Fibroblast of lung (primary cell): ENCODE measurements around the gene C17orf114.

Experiments used
- DNase-seq, 2 donors: peaks; one replicate each; pipeline versions ENCODE4 v3.0.0 to v3.0.0-alpha.2; 2010; ENCODE audit warnings: low read depth in 2 of 2
- H2AFZ ChIP-seq: 2 replicates; pipeline ENCODE4 v1.5.1; 2012; ENCODE audit warnings: low read length, control low read depth, inconsistent platforms
- H3K27ac ChIP-seq: 2 replicates; pipeline ENCODE4 v1.5.1; 2011; ENCODE audit warnings: low read length, control low read depth; ENCODE audit not compliant: insufficient read depth
- H3K27me3 ChIP-seq: 2 replicates; pipeline ENCODE4 v1.5.1; 2011; ENCODE audit warnings: mild to moderate bottlenecking, low read length; ENCODE audit not compliant: control insufficient read depth, insufficient read depth
- H3K36me3 ChIP-seq: 2 replicates; pipeline ENCODE4 v1.5.1; 2011; ENCODE audit warnings: low read length; ENCODE audit not compliant: control insufficient read depth, insufficient read depth
- H3K4me1 ChIP-seq: 2 replicates; pipeline ENCODE4 v1.5.1; 2011; ENCODE audit warnings: low read length; ENCODE audit not compliant: control insufficient read depth, insufficient read depth; ENCODE audit errors: extremely low read depth
- H3K4me2 ChIP-seq: 2 replicates; pipeline ENCODE4 v1.5.1; 2011; ENCODE audit warnings: low read length, control low read depth; ENCODE audit not compliant: insufficient read depth; ENCODE audit errors: extremely low read depth
- H3K4me3 ChIP-seq, 4 experiments: fragments of 200-600 bp in 1 of 4; sonication (generic) in 1 of 4; replicated peaks in 1 of 4; 2 replicates each; pipeline ENCODE4 v1.5.1; 2011 to 2016; ENCODE audit warnings: low read length in 4 of 4, low read depth in 3 of 4, mild to moderate bottlenecking in 3 of 4, control low read depth in 2 of 4, inconsistent platforms in 1 of 4, mixed read lengths in 1 of 4; ENCODE audit not compliant: insufficient read depth in 1 of 4; ENCODE audit errors: control extremely low read depth in 1 of 4
- H3K79me2 ChIP-seq: 2 replicates; pipeline ENCODE4 v1.5.1; 2012; ENCODE audit warnings: mild to moderate bottlenecking, low read length, inconsistent platforms; ENCODE audit not compliant: control insufficient read depth, insufficient read depth
- H3K9ac ChIP-seq: 2 replicates; pipeline ENCODE4 v1.5.1; 2011; ENCODE audit warnings: mild to moderate bottlenecking, low read length, control low read depth; ENCODE audit not compliant: insufficient read depth
- H3K9me3 ChIP-seq: 2 replicates; pipeline ENCODE4 v1.5.1; 2012; ENCODE audit warnings: low read depth, low read length; ENCODE audit not compliant: control insufficient read depth, insufficient read depth
- H4K20me1 ChIP-seq: 2 replicates; pipeline ENCODE4 v1.5.1; 2011; ENCODE audit warnings: low read length; ENCODE audit not compliant: control insufficient read depth, insufficient read depth; ENCODE audit errors: extremely low read depth
- EZH2 ChIP-seq: IDR thresholded peaks from 2 replicates; pipeline ENCODE4 v1.5.1; 2012; ENCODE audit warnings: low read length, control low read depth, mild to moderate bottlenecking; ENCODE audit errors: missing control alignments
- TF ChIP-seq, protein P1 (sequence below), 2 donors: IDR thresholded peaks in 1 of 2; conservative IDR thresholded peaks in 1 of 2; 1 replicate in 1 of 2; 2 replicates in 1 of 2; pipeline ENCODE4 v1.5.1; 2011 to 2012; ENCODE audit warnings: low read length in 2 of 2, control low read depth in 1 of 2, inconsistent platforms in 1 of 2, low read depth in 1 of 2, mild to moderate bottlenecking in 1 of 2

Gene C17orf114

DNA sequence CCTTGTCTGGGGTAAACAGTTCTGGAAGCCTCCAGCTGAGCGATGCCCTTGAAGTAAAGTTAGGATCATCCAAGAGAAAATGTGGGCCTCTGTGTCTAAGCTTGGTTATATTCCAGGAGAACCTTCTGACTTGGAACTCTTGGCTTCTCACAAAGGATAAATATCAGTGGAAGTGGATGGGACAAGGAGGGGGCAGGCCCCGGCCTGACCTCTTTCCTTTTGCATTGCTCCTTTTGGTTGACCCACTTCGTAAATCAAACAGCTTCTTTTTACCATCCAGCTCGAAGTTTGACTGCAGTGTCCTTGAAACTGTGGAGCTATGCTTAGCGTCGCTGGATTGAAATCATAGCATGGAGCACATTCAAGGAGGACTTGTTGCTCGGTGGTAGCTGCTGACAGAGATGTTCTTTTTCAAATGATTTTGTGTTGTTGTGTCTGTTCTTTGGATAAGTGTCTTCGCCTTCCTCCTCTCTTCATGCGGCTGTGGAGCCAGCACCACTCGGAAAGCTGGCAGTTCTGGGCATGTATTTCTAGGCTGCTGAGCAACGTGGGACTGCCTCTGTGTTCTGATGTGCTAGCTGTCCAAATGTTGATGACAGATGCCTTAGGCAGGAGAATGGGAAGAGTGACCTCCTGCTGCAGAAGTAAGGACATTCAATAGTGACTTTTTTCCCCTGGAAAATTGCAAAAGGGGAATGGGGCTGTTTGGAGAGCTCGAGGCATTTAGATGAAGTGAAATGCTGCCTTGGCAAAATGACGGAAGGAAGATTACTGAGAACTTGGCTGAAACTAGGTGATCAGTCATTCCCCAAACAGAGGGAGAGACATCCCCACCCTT is 35.6 kb upstream of the C17orf114 start:
- Histone ChIP-seq H3K4me1 (peaks cover 8% of the 10 kb centered on the region), H3K27me3 (no peaks in the 10 kb centered on the region), H3K36me3 (no peaks in the 10 kb centered on the region), H3K79me2 (peaks cover 45% of the 10 kb centered on the region), H3K9ac (no peak overlapping the region), H3K27ac (no peak overlapping the region), H3K4me3 (no peak overlapping the region), H2AFZ (no peak overlapping the region), H3K4me2 (no peak overlapping the region), H4K20me1 (peaks cover 3% of the 10 kb centered on the region), H3K9me3 (no peaks in the 10 kb centered on the region)
- DNase-seq, result no peak
- TF ChIP-seq EZH2, result no peak
- TF ChIP-seq, protein P1, sequence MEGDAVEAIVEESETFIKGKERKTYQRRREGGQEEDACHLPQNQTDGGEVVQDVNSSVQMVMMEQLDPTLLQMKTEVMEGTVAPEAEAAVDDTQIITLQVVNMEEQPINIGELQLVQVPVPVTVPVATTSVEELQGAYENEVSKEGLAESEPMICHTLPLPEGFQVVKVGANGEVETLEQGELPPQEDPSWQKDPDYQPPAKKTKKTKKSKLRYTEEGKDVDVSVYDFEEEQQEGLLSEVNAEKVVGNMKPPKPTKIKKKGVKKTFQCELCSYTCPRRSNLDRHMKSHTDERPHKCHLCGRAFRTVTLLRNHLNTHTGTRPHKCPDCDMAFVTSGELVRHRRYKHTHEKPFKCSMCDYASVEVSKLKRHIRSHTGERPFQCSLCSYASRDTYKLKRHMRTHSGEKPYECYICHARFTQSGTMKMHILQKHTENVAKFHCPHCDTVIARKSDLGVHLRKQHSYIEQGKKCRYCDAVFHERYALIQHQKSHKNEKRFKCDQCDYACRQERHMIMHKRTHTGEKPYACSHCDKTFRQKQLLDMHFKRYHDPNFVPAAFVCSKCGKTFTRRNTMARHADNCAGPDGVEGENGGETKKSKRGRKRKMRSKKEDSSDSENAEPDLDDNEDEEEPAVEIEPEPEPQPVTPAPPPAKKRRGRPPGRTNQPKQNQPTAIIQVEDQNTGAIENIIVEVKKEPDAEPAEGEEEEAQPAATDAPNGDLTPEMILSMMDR (conservative IDR thresholded peaks at IDR 0.05 in 1 of 2, IDR thresholded peaks at IDR 0.05 in 1 of 2; ENCODE audit: low read depth in 1 of 2, low read length in 2 of 2), result no peak

DNA sequence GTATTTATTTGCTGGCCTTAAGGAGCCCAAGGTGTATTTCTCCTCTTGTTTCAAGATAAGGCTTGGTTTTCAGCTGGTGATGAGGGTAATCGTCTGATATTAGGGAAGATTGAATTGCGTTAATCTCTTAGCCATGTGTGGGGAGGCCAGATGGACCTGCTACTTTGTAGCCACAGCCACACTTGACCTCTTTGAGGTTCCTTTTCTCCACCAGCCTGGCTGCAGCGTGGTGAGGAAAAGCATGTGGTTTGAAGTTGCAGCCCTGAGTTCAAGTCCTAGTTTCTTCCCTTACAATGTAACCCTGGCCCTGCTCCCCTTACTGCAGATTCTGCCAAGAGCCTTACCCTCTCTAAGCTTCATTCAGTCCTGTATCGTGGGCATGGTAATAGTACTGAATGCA is 34.1 kb upstream of the C17orf114 start:
- TF ChIP-seq EZH2, result no peak
- TF ChIP-seq, protein P1 (conservative IDR thresholded peaks at IDR 0.05 in 1 of 2, IDR thresholded peaks at IDR 0.05 in 1 of 2; ENCODE audit: low read depth in 1 of 2, low read length in 2 of 2), result no peak
- no peak for DNase-seq
- H3K9ac ChIP-seq, result no peak overlapping the region
- H3K27ac ChIP-seq, result no peak overlapping the region
- no peaks in the 10 kb centered on the region for H3K36me3 ChIP-seq
- H3K79me2 ChIP-seq, result peaks cover 45% of the 10 kb centered on the region
- H3K27me3 ChIP-seq, result no peaks in the 10 kb centered on the region
- peaks cover 3% of the 10 kb centered on the region for H4K20me1 ChIP-seq
- H3K9me3 ChIP-seq, result no peaks in the 10 kb centered on the region
- H2AFZ ChIP-seq, result no peak overlapping the region
- H3K4me3 ChIP-seq, result no peak overlapping the region
- no peak overlapping the region for H3K4me2 ChIP-seq
- peaks cover 8% of the 10 kb centered on the region for H3K4me1 ChIP-seq

DNA sequence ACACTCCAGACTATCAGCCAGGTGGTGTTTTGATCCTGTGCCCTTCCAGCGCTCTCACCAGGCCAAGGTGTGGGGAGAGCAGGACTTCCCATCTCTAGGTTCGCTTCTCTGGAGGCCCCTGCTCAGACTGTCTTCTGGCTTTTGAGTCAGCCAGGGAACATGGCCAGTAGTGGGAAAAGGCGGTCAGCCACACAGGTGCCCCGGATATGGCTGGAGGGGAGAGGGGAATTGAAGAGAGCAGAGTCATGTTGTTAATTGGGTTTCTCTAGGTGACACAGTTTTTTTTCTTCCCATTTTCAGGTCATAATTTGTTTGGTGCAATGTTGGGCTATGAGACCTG is 32.5 kb upstream of the C17orf114 start:
- no peaks in the 10 kb centered on the region for H3K9me3 ChIP-seq
- peak overlapping the region; percentile 97 for H3K4me2 ChIP-seq
- H3K27me3 ChIP-seq, result no peaks in the 10 kb centered on the region
- H3K4me3 ChIP-seq, result peak overlapping the region; percentile 41 to 82 (median 70)
- peaks cover 38% of the 10 kb centered on the region for H3K79me2 ChIP-seq
- H3K27ac ChIP-seq, result peak overlapping the region; percentile 50
- H2AFZ ChIP-seq, result no peak overlapping the region
- TF ChIP-seq EZH2, result no peak
- TF ChIP-seq, protein P1 (conservative IDR thresholded peaks at IDR 0.05 in 1 of 2, IDR thresholded peaks at IDR 0.05 in 1 of 2; ENCODE audit: low read depth in 1 of 2, low read length in 2 of 2), result no peak
- peaks cover 5% of the 10 kb centered on the region for H3K4me1 ChIP-seq
- H4K20me1 ChIP-seq, result peaks cover 3% of the 10 kb centered on the region
- no peak overlapping the region for H3K9ac ChIP-seq
- no peak for DNase-seq
- H3K36me3 ChIP-seq, result no peaks in the 10 kb centered on the region
